Ovary (tissue), 3 donors: ENCODE data around the gene DHH.

Source experiments
- CTCF ChIP-seq, 3 donors: fragments of 450-650 bp in 2 of 3; fragments of 200-600 bp in 1 of 3; IDR thresholded peaks; one replicate each; pipeline versions ENCODE4 v1.5.1 to v1.8.0; 2016 to 2022; ENCODE audit warnings: antibody characterized with exemption in 3 of 3, mild to moderate bottlenecking in 1 of 3
- POLR2A ChIP-seq: fragments of 450-650 bp; IDR thresholded peaks from one replicate; pipeline ENCODE4 v1.6.1; 2017; ENCODE audit warnings: antibody characterized with exemption, mild to moderate bottlenecking, moderate library complexity
- donor health status: DM: no; HTN: no; CAD: no.

GRCh38 chr12:49070971-49071370 is 23.6 kb downstream of the DHH start:
- TF ChIP-seq CTCF (IDR thresholded peaks at IDR 0.05) (no peak), POLR2A (no peak)
